ENCODE data around the gene TFIP11.

GRCh38 chr22:26552466-26552865, 40.2 kb upstream of the TFIP11 start:
- no peak for TF ChIP-seq POLR2A (IDR thresholded peaks at IDR 0.05)
- TF ChIP-seq CTCF (IDR thresholded peaks at IDR 0.05) = no peak

Measured in testis (tissue), 2 donors.